Keratinocyte (primary cell): ENCODE data around the gene TTC36. TPM values are rescaled to one million over a fixed set of nuclear protein-coding genes. Genes with fewer than 3 reads are reported as not detected.

ENCODE experiments used
- DNase-seq: peaks from one replicate; pipeline ENCODE4 v3.0.0-alpha.2; 2011; ENCODE audit warnings: low read depth, missing footprints, low spot score
- FAIRE-seq: peaks from 2 replicates; lab custom pipeline; 2011; peaks lifted over from hg19 to GRCh38; lab: Jason Lieb, UNC
- H2AFZ ChIP-seq: 2 replicates; pipeline ENCODE4 v1.6.0; 2012; ENCODE audit warnings: low read length, control low read depth, inconsistent platforms; ENCODE audit not compliant: control insufficient read depth
- H3K27ac ChIP-seq: 2 replicates; pipeline ENCODE4 v1.5.1; 2011; ENCODE audit warnings: low read length; ENCODE audit not compliant: control insufficient read depth, insufficient read depth
- H3K27me3 ChIP-seq: 3 replicates; pipeline ENCODE4 v1.6.0; 2011; ENCODE audit warnings: low read length; ENCODE audit not compliant: control insufficient read depth, insufficient read depth; ENCODE audit errors: extremely low read depth
- H3K36me3 ChIP-seq, 2 experiments: 2 replicates in 1 of 2; 3 replicates in 1 of 2; pipeline ENCODE4 v1.5.1; 2011; ENCODE audit warnings: low read length in 2 of 2, mild to moderate bottlenecking in 1 of 2; ENCODE audit not compliant: control insufficient read depth in 2 of 2, insufficient read depth in 2 of 2; ENCODE audit errors: extremely low read depth in 1 of 2
- H3K4me1 ChIP-seq: 3 replicates; pipeline ENCODE4 v1.5.1; 2011; ENCODE audit warnings: low read length; ENCODE audit not compliant: control insufficient read depth, insufficient read depth; ENCODE audit errors: extremely low read depth
- H3K4me2 ChIP-seq: 3 replicates; pipeline ENCODE4 v1.6.0; 2011; ENCODE audit warnings: low read depth, low read length; ENCODE audit not compliant: control insufficient read depth, insufficient read depth; ENCODE audit errors: extremely low read depth
- H3K4me3 ChIP-seq, 3 experiments: fragments of 200-600 bp in 1 of 3; sonication (generic) in 1 of 3; 2 replicates in 2 of 3; 3 replicates in 1 of 3; pipeline ENCODE4 v1.5.1; 2011 to 2016; ENCODE audit warnings: low read length in 3 of 3, mild to moderate bottlenecking in 3 of 3, control low read depth in 2 of 3, inconsistent platforms in 1 of 3, low read depth in 1 of 3, mixed read lengths in 1 of 3, mixed run types in 1 of 3, moderate library complexity in 1 of 3; ENCODE audit not compliant: control insufficient read depth in 2 of 3, insufficient read depth in 2 of 3; ENCODE audit errors: extremely low read depth in 1 of 3
- H3K79me2 ChIP-seq: 2 replicates; pipeline ENCODE4 v1.6.0; 2012; ENCODE audit warnings: low read length; ENCODE audit not compliant: control insufficient read depth, insufficient read depth
- H3K9ac ChIP-seq: 3 replicates; pipeline ENCODE4 v1.6.0; 2011; ENCODE audit warnings: low read length; ENCODE audit not compliant: control insufficient read depth, insufficient read depth; ENCODE audit errors: extremely low read depth
- H3K9me1 ChIP-seq: 3 replicates; pipeline ENCODE4 v1.6.0; 2011; ENCODE audit warnings: low read length; ENCODE audit not compliant: control insufficient read depth, insufficient read depth; ENCODE audit errors: extremely low read depth
- H3K9me3 ChIP-seq: 2 replicates; pipeline ENCODE4 v1.5.1; 2012; ENCODE audit warnings: low read depth, low read length; ENCODE audit not compliant: control insufficient read depth
- H4K20me1 ChIP-seq: 3 replicates; pipeline ENCODE4 v1.6.0; 2011; ENCODE audit warnings: low read length; ENCODE audit not compliant: control insufficient read depth, insufficient read depth; ENCODE audit errors: extremely low read depth
- CTCF ChIP-seq, 3 experiments: IDR thresholded peaks in 1 of 3; conservative IDR thresholded peaks in 1 of 3; optimal IDR thresholded peaks in 1 of 3; 2 replicates in 2 of 3; 3 replicates in 1 of 3; pipeline versions ENCODE3 to v1.5.1; 2011; ENCODE audit warnings: low read length in 3 of 3, mild to moderate bottlenecking in 3 of 3, moderate library complexity in 2 of 3, control low read depth in 1 of 3, inconsistent platforms in 1 of 3; ENCODE audit not compliant: insufficient read depth in 2 of 3; ENCODE audit errors: extremely low read depth in 1 of 3
- EZH2 ChIP-seq: IDR thresholded peaks from one replicate; pipeline ENCODE4 v1.6.1; 2012; ENCODE audit warnings: inconsistent platforms, mild to moderate bottlenecking, low read length, moderate library complexity
- dilution Hi-C: fragments of 300-500 bp; cut with MboI; formaldehyde crosslinking; loops from one replicate; pipeline ENCODE4 v1.7.0; 2020; ENCODE audit warnings: low sequenced_read_pairs; ENCODE audit not compliant: extremely low pct_ligation_motif_present
- polyA plus RNA-seq, 5 experiments: library from polyadenylated mRNA; depleted of rRNA in 3 of 5; stranded (reverse) in 3 of 5; stranded (forward) in 1 of 5; unstranded in 1 of 5; fragments of >200 nt; gene quantifications; 1 replicate in 1 of 5; 2 replicates in 3 of 5; 3 replicates in 1 of 5; pipeline versions ENCODE4 v1.2.1 to v1.2.3, GENCODE V29; 2011 to 2012; ENCODE audit warnings: missing spikeins in 2 of 5, low read depth in 1 of 5, low replicate concordance in 1 of 5

Gene TTC36
- polyA plus RNA-seq, 1 donor (not counting 4 experiments of a cell fraction or from before 2014, with no cell fraction given): not detected

DNA sequence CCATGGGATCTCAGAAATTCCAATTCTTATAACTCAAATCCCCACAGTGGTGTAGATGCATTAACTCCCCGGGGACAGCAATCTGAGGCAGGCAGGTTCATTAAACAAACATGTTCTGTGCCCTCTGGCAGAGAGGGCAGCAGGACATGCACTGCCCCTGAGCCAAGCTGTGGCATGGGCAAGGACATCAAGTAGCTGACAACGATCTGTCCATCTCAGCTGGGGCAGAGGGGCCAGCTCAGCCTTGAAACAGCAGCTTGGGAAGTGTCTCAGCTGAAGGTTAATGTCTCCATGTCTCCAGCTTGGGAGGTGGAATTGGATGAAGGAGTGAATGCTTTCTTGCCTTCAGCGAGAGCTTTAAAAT, 17.4 kb downstream of the TTC36 start:
- Histone ChIP-seq H3K9ac (no peak overlapping the region), H3K27ac (no peak overlapping the region), H3K27me3 (no peaks in the 10 kb centered on the region), H4K20me1 (no peaks in the 10 kb centered on the region), H3K9me1 (no peaks in the 10 kb centered on the region), H3K4me3 (no peak overlapping the region), H3K4me2 (no peak overlapping the region), H3K9me3 (no peaks in the 10 kb centered on the region), H3K79me2 (no peaks in the 10 kb centered on the region), H2AFZ (no peak overlapping the region), H3K36me3 (peaks cover 0 to 3% of the 10 kb centered on the region in 2 experiments), H3K4me1 (no peaks in the 10 kb centered on the region)
- TF ChIP-seq EZH2: no peak
- TF ChIP-seq CTCF (optimal IDR thresholded peaks at IDR 0.05 in 1 of 3, IDR thresholded peaks at IDR 0.05 in 1 of 3, conservative IDR thresholded peaks at IDR 0.05 in 1 of 3; ENCODE audit: extremely low read depth in 1 of 3, insufficient read depth in 2 of 3, low read length in 3 of 3): no peak
- no peak for FAIRE-seq
- no peak for DNase-seq
- dilution Hi-C loops: no loop called here

DNA sequence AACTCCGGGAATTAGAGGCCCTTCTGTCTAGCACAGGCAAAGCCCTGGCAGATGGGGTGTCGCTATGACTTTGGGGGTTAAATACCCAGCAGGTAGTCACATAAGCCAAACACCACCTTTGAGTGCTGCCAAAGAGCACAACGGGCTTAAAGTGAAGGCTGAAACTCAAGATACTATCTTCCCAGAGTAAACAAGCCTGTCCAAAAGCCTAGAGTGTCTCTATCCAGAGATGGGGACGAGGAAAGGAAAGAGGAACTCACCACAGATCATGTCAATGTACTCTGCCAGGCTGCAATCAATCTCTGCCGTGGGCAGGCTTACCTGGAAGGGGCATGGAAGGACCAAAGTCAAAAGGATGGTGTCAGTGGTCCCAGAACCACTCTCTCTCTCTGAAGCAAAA, 18.3 kb downstream of the TTC36 start:
- no peak overlapping the region for H3K4me3 ChIP-seq
- H4K20me1 ChIP-seq: no peaks in the 10 kb centered on the region
- no peaks in the 10 kb centered on the region for H3K4me1 ChIP-seq
- H3K9me3 ChIP-seq: no peaks in the 10 kb centered on the region
- H3K9me1 ChIP-seq: no peaks in the 10 kb centered on the region
- dilution Hi-C loops: no loop called here
- H3K27me3 ChIP-seq: no peaks in the 10 kb centered on the region
- no peak overlapping the region for H3K27ac ChIP-seq
- H3K36me3 ChIP-seq: peaks cover 3% of the 10 kb centered on the region in 2 experiments
- H3K79me2 ChIP-seq: no peaks in the 10 kb centered on the region
- H3K9ac ChIP-seq: no peak overlapping the region
- TF ChIP-seq EZH2 (no peak), CTCF (optimal IDR thresholded peaks at IDR 0.05 in 1 of 3, IDR thresholded peaks at IDR 0.05 in 1 of 3, conservative IDR thresholded peaks at IDR 0.05 in 1 of 3; ENCODE audit: extremely low read depth in 1 of 3, insufficient read depth in 2 of 3, low read length in 3 of 3) (no peak)
- H2AFZ ChIP-seq: no peak overlapping the region
- no peak for FAIRE-seq
- H3K4me2 ChIP-seq: no peak overlapping the region
- no peak for DNase-seq
